ENCODE data around the gene PAPSS2.

Gene PAPSS2

GRCh38 chr10:87696922-87697745, 37.5 kb downstream of the PAPSS2 start:
- no peak for TF ChIP-seq CTCF (IDR thresholded peaks at IDR 0.05; ENCODE audit: low read depth, low read length)
- no peak overlapping the region for H3K4me3 ChIP-seq (ENCODE audit: low read depth, low read length)

- H3K4me3 ChIP-seq (ENCODE audit: low read depth, low read length): no peak overlapping the region
Observed at GRCh38 chr10:87700031-87700796, 40.5 kb downstream of the PAPSS2 start.

GRCh38 chr10:87702260-87702972, 42.7 kb downstream of the PAPSS2 start:
- TF ChIP-seq CTCF (IDR thresholded peaks at IDR 0.05; ENCODE audit: low read depth, low read length): no peak
- no peak overlapping the region for H3K4me3 ChIP-seq (ENCODE audit: low read depth, low read length)

More at GRCh38 chr10:87700031-87700796, 40.5 kb downstream of the PAPSS2 start:
- no peak for TF ChIP-seq CTCF (IDR thresholded peaks at IDR 0.05; ENCODE audit: low read depth, low read length)

GRCh38 chr10:87702973-87703294, 43.3 kb downstream of the PAPSS2 start:
- H3K4me3 ChIP-seq (ENCODE audit: low read depth, low read length): no peak overlapping the region
- no peak for TF ChIP-seq CTCF (IDR thresholded peaks at IDR 0.05; ENCODE audit: low read depth, low read length)

- no peak overlapping the region for H3K4me3 ChIP-seq (ENCODE audit: low read depth, low read length)
- TF ChIP-seq CTCF (IDR thresholded peaks at IDR 0.05; ENCODE audit: low read depth, low read length): no peak
Observed at GRCh38 chr10:87703771-87704170, 44.1 kb downstream of the PAPSS2 start.

- TF ChIP-seq CTCF (IDR thresholded peaks at IDR 0.05; ENCODE audit: low read depth, low read length): no peak
- H3K4me3 ChIP-seq (ENCODE audit: low read depth, low read length): no peak overlapping the region
Observed at GRCh38 chr10:87705339-87705738, 45.7 kb downstream of the PAPSS2 start.

All from WI38 (cell line).